A673 (cell line): ENCODE data around the gene DIS3L.

Source experiments
- CTCF ChIP-seq: fragments of 300-800, 200-600 bp; sonication (generic); conservative IDR thresholded peaks from 2 replicates; pipeline ENCODE4 v1.5.1; 2017; ENCODE audit warnings: low read depth, mild to moderate bottlenecking, antibody characterized with exemption, low read length, moderate library complexity, mixed read lengths
- EZH2 ChIP-seq: fragments of 200-600 bp; sonication (generic); IDR thresholded peaks from 2 replicates; pipeline ENCODE4 v1.6.1; 2017; ENCODE audit warnings: borderline replicate concordance, low read depth, mild to moderate bottlenecking, mixed read lengths, antibody characterized with exemption, low read length; ENCODE audit not compliant: poor library complexity, severe bottlenecking

DNA sequence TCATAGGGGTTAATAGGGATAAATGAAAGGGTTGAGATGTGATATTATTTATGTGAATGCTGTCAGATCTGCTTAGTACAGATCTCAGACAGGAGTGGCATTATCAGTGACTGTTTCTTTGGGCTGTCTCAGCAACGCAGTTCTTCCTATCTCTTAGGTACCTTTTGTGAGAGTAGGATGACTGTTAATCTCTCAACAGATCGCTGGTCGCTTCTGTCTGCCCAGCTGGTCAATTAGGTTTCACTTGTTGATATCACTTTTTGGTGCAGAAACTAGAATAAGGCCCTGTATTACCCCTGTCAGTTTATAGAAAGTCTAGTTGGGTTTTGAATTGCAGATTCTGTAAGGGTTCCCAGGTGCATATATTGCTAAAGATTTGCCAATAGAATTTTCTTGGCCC is 16.5 kb downstream of the DIS3L start:
- TF ChIP-seq CTCF (no peak), EZH2 (no peak)
